GM19463 (cell line): ENCODE results near the gene H2AZ2.
"Not testable (repeated sequence)": the region's sequence is repeated elsewhere in the genome, so short reads cannot be mapped to it uniquely, and the experiment has no call there.

Experiments
- ATAC-seq: cut with Tn5 transposase; IDR thresholded peaks from one replicate; pipeline ENCODE4 v1.9.1; 2021; ENCODE audit warnings: mild to moderate bottlenecking, moderate library complexity; ENCODE audit not compliant: unreplicated experiment

Gene H2AZ2

GRCh38 chr7:44871918-44872317 is 24.0 kb upstream of the H2AZ2 start:
- not testable (repeated sequence) for ATAC-seq

GRCh38 chr7:44870780-44871179 is 22.9 kb upstream of the H2AZ2 start:
- ATAC-seq = not testable (repeated sequence)

GRCh38 chr7:44870336-44870735 is 22.4 kb upstream of the H2AZ2 start:
- not testable (repeated sequence) for ATAC-seq

GRCh38 chr7:44867073-44867995 is 19.4 kb upstream of the H2AZ2 start:
- no peak for ATAC-seq

- not testable (repeated sequence) for ATAC-seq
Measured at GRCh38 chr7:44861949-44862348, 14.1 kb upstream of the H2AZ2 start.

GRCh38 chr7:44858161-44858560 is 10.3 kb upstream of the H2AZ2 start:
- no peak for ATAC-seq

- ATAC-seq = no peak
Measured at GRCh38 chr7:44854644-44855364, 6.9 kb upstream of the H2AZ2 start.

- no peak for ATAC-seq
Measured at GRCh38 chr7:44853391-44853790, 5.5 kb upstream of the H2AZ2 start.

- ATAC-seq = no peak
Measured at GRCh38 chr7:44852590-44852989, 4.7 kb upstream of the H2AZ2 start.

GRCh38 chr7:44849885-44850544 is 2.1 kb upstream of the H2AZ2 start:
- ATAC-seq = no peak

GRCh38 chr7:44849259-44849884 is 1.5 kb upstream of the H2AZ2 start:
- no peak for ATAC-seq

- ATAC-seq = peak; percentile 59
Measured at GRCh38 chr7:44847509-44847919, 373 bp downstream of the H2AZ2 start.

GRCh38 chr7:44846816-44847508 is 925 bp downstream of the H2AZ2 start:
- no peak for ATAC-seq

GRCh38 chr7:44846390-44846789 is 1.5 kb downstream of the H2AZ2 start:
- ATAC-seq = not testable (repeated sequence)

- no peak for ATAC-seq
Measured at GRCh38 chr7:44845451-44845850, 2.4 kb downstream of the H2AZ2 start.

GRCh38 chr7:44843440-44843839 is 4.4 kb downstream of the H2AZ2 start:
- not testable (repeated sequence) for ATAC-seq

GRCh38 chr7:44842675-44843074 is 5.2 kb downstream of the H2AZ2 start:
- not testable (repeated sequence) for ATAC-seq

GRCh38 chr7:44838751-44839150 is 9.1 kb downstream of the H2AZ2 start:
- ATAC-seq = no peak

- no peak for ATAC-seq
Measured at GRCh38 chr7:44827567-44827966, 20.3 kb downstream of the H2AZ2 start.

- ATAC-seq = no peak
Measured at GRCh38 chr7:44824894-44825526, 22.9 kb downstream of the H2AZ2 start.
